ENCODE results near the gene HIPK2. TPM values are rescaled to one million over a fixed set of nuclear protein-coding genes. Genes with fewer than 3 reads are reported as not detected.

Gene HIPK2
- total and polyA plus RNA-seq, 10 of the 15 experiments (the other 5 are each of a cell fraction or from before 2014, with no cell fraction given): 1.7 to 39.0 (median 9.4) TPM

GRCh38 chr7:139531094-139531493 is 246.7 kb downstream of the HIPK2 start:
- H3K27me3 ChIP-seq (replicated peaks in 1 of 2; ENCODE audit: control insufficient read depth in 2 of 2, insufficient read depth in 2 of 2, low read length in 1 of 2): no peaks in the 10 kb centered on the region; a peak in 1 of 4 replicates
- intact Hi-C loops (cut with micrococcal nuclease; ENCODE audit: unreplicated experiment) (no loop called here), in situ Hi-C loops (cut with MboI) (no loop called here)
- H3K9me3 ChIP-seq (replicated peaks; ENCODE audit: control insufficient read depth, insufficient read depth, low read length): no peaks in the 10 kb centered on the region
- ChIA-PET POLR2A (no interaction called here), RAD21 (ENCODE audit: unreplicated experiment) (no interaction called here), CTCF (no interaction called here), SMC1A (ENCODE audit: uncharacterized antibody, unreplicated experiment) (no interaction called here)
- H3K79me2 ChIP-seq (ENCODE audit: control insufficient read depth, insufficient read depth, low read length): no peaks in the 10 kb centered on the region
- no peak overlapping the region for H3K4me2 ChIP-seq (ENCODE audit: control insufficient read depth, insufficient read depth)
- no peak overlapping the region for H2AFZ ChIP-seq (ENCODE audit: control insufficient read depth, low read depth, low read length)
- no peak overlapping the region for H3K4me3 ChIP-seq
- no peaks in the 10 kb centered on the region for H3K4me1 ChIP-seq (ENCODE audit: control insufficient read depth, insufficient read depth, low read length)
- TF ChIP-seq STAT3 (IDR thresholded peaks at IDR 0.05; ENCODE audit: low read depth, low read length) (no peak), SRF (IDR thresholded peaks at IDR 0.05; ENCODE audit: low read depth in 2 of 2, low read length in 2 of 2) (no peak), SIX5 (IDR thresholded peaks at IDR 0.05; ENCODE audit: low read depth, low read length, severe bottlenecking) (no peak), CREM (IDR thresholded peaks at IDR 0.05; ENCODE audit: low read depth) (no peak), ZNF622 (IDR thresholded peaks at IDR 0.05) (no peak)
- TF ChIP-seq, protein P1, sequence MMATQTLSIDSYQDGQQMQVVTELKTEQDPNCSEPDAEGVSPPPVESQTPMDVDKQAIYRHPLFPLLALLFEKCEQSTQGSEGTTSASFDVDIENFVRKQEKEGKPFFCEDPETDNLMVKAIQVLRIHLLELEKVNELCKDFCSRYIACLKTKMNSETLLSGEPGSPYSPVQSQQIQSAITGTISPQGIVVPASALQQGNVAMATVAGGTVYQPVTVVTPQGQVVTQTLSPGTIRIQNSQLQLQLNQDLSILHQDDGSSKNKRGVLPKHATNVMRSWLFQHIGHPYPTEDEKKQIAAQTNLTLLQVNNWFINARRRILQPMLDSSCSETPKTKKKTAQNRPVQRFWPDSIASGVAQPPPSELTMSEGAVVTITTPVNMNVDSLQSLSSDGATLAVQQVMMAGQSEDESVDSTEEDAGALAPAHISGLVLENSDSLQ (IDR thresholded peaks at IDR 0.05): no peak
- no peak for DNase-seq (ENCODE audit: low read depth, low spot score)
- H3K9ac ChIP-seq (ENCODE audit: control insufficient read depth, insufficient read depth, low read length): no peak overlapping the region
- FAIRE-seq: no peak
- no TSS peak for BruUV-seq (replicated peaks)
- ATAC-seq: no peak
- H3K27ac ChIP-seq (ENCODE audit: control insufficient read depth, insufficient read depth): no peak overlapping the region
- 0% methylated on average over 1 of the region's 1 CpG for WGBS (ENCODE audit: insufficient coverage, insufficient replicate concordance, low lambda C conversion rate, missing lambda C conversion rate)
- H3K36me3 ChIP-seq (ENCODE audit: control insufficient read depth in 2 of 2, insufficient read depth in 2 of 2, low read length in 1 of 2): no peaks in the 10 kb centered on the region
- no peaks in the 10 kb centered on the region for H4K20me1 ChIP-seq (ENCODE audit: control insufficient read depth, insufficient read depth)

Measured in GM12878 (cell line).